Measurements from ENCODE around the gene TMED4.

- TF ChIP-seq MYC (IDR thresholded peaks at IDR 0.05; ENCODE audit: low read depth, low read length) = no peak
- TF ChIP-seq CTCF (IDR thresholded peaks at IDR 0.05; ENCODE audit: extremely low read depth in 1 of 2, insufficient read depth in 1 of 2, low read depth in 1 of 2, low read length in 2 of 2) = no peak
- TF ChIP-seq POLR2AphosphoS5 (IDR thresholded peaks at IDR 0.05; ENCODE audit: insufficient read depth, low read depth, low read length) = no peak
- TF ChIP-seq EZH2 (IDR thresholded peaks at IDR 0.05; ENCODE audit: borderline replicate concordance, low read depth, low read length, severe bottlenecking) = no peak
- no peak for TF ChIP-seq JUN (IDR thresholded peaks at IDR 0.05; ENCODE audit: borderline replicate concordance, insufficient read depth, insufficient read length, low read depth)
- no peak for TF ChIP-seq POLR2A (IDR thresholded peaks at IDR 0.05; ENCODE audit: low read depth, low read length)
- TF ChIP-seq MAX (IDR thresholded peaks at IDR 0.05; ENCODE audit: insufficient read depth, insufficient read length) = no peak
- no peak for TF ChIP-seq FOS (IDR thresholded peaks at IDR 0.05; ENCODE audit: borderline replicate concordance, insufficient read depth, low read length)
- TF ChIP-seq GATA2 (IDR thresholded peaks at IDR 0.05; ENCODE audit: insufficient read depth, insufficient read length, low read depth, low read length) = no peak
These were observed 39.7 kb upstream of the TMED4 start for GRCh38 chr7:44621750-44622103.
